ENCODE data around the gene MTHFD2.

- no peak for TF ChIP-seq CTCF (IDR thresholded peaks at IDR 0.05)
- no peak for TF ChIP-seq POLR2A (IDR thresholded peaks at IDR 0.05)
These were observed 35.5 kb upstream of the MTHFD2 start for GRCh38 chr2:74162951-74163350.
